ENCODE data around the gene CCDC159. TPM values are rescaled to one million over a fixed set of nuclear protein-coding genes. Genes with fewer than 3 reads are reported as not detected.

CCDC159 gene
- total and polyA plus RNA-seq, 2 experiments from 2014 or later, result 3.4 to 6.2 TPM

DNA sequence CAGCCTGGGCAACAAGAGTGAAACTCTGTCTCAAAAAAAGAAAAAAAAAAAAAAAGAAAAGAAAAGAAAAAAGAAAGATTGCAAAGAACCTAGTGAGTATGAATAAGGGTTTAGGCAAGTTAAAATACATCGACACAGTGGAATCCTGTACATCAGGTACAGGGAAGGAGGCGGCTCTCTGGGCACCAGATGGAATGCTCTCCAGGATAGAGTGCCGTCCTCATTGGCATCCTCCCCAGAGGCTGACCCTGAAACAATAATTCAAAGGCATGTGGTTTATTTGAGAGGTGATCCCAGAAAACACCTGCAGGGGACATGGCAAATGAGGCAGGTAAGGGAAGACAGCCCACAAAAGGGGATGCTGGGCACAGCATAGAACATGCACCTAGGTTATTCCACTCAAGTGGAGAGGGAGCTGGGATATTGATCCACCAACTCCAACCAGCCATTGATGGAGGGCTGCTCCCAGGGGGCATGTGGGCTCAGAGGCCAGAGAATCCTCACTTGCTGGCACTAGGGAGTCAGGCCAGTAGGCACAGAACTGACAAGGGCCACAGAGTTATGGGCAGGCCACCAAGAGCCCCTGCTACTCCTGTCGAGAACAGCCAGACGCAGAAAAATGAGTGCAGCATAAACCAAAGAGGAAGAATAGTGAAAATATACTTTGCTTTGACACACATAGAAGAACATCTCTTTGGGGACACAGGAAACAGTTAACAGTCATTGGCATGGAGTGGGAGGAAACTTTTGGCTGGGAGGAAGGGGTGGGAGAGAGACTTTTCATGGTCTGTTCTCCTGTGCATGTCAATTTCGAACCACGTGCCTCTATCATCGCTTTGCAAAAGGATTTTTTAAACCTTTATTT lies 46.1 kb upstream of the CCDC159 start (continued):
- TF ChIP-seq ZNF331 (CRISPR knock-in tag; IDR thresholded peaks at IDR 0.05; ENCODE audit: low read depth) (no peak), EZH2phosphoT487 (IDR thresholded peaks at IDR 0.05; ENCODE audit: unreplicated experiment) (no peak), NANOG (IDR thresholded peaks at IDR 0.05; ENCODE audit: borderline replicate concordance) (no peak), STAT1 (IDR thresholded peaks at IDR 0.05; ENCODE audit: unreplicated experiment) (no peak), CREB1 (CRISPR knock-in tag; IDR thresholded peaks at IDR 0.05; ENCODE audit: low read depth) (no peak), POLR2AphosphoS5 (IDR thresholded peaks at IDR 0.05; ENCODE audit: low read depth) (no peak), ZNF114 (CRISPR knock-in tag; IDR thresholded peaks at IDR 0.05) (no peak)
- TF ChIP-seq, protein P1, sequence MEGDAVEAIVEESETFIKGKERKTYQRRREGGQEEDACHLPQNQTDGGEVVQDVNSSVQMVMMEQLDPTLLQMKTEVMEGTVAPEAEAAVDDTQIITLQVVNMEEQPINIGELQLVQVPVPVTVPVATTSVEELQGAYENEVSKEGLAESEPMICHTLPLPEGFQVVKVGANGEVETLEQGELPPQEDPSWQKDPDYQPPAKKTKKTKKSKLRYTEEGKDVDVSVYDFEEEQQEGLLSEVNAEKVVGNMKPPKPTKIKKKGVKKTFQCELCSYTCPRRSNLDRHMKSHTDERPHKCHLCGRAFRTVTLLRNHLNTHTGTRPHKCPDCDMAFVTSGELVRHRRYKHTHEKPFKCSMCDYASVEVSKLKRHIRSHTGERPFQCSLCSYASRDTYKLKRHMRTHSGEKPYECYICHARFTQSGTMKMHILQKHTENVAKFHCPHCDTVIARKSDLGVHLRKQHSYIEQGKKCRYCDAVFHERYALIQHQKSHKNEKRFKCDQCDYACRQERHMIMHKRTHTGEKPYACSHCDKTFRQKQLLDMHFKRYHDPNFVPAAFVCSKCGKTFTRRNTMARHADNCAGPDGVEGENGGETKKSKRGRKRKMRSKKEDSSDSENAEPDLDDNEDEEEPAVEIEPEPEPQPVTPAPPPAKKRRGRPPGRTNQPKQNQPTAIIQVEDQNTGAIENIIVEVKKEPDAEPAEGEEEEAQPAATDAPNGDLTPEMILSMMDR (conservative IDR thresholded peaks at IDR 0.05; ENCODE audit: low read depth in 2 of 2), result no peak
- TF ChIP-seq, protein P2, sequence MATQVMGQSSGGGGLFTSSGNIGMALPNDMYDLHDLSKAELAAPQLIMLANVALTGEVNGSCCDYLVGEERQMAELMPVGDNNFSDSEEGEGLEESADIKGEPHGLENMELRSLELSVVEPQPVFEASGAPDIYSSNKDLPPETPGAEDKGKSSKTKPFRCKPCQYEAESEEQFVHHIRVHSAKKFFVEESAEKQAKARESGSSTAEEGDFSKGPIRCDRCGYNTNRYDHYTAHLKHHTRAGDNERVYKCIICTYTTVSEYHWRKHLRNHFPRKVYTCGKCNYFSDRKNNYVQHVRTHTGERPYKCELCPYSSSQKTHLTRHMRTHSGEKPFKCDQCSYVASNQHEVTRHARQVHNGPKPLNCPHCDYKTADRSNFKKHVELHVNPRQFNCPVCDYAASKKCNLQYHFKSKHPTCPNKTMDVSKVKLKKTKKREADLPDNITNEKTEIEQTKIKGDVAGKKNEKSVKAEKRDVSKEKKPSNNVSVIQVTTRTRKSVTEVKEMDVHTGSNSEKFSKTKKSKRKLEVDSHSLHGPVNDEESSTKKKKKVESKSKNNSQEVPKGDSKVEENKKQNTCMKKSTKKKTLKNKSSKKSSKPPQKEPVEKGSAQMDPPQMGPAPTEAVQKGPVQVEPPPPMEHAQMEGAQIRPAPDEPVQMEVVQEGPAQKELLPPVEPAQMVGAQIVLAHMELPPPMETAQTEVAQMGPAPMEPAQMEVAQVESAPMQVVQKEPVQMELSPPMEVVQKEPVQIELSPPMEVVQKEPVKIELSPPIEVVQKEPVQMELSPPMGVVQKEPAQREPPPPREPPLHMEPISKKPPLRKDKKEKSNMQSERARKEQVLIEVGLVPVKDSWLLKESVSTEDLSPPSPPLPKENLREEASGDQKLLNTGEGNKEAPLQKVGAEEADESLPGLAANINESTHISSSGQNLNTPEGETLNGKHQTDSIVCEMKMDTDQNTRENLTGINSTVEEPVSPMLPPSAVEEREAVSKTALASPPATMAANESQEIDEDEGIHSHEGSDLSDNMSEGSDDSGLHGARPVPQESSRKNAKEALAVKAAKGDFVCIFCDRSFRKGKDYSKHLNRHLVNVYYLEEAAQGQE (IDR thresholded peaks at IDR 0.05; ENCODE audit: unreplicated experiment), result no peak

GRCh38 chr19:11300811-11301120 lies 45.6 kb upstream of the CCDC159 start:
- Mint-ChIP-seq H3K9me3 (no peaks in the 10 kb centered on the region), H3K36me3 (ENCODE audit: low read depth) (no peaks in the 10 kb centered on the region), H3K27me3 (ENCODE audit: insufficient read depth, low read depth, poor library complexity) (peaks cover 3% of the 10 kb centered on the region), H3K27ac (no peak overlapping the region), H3K4me1 (0 out of 3 replicates have a peak, but pooled peaks cover under 1% of the 10 kb centered on the region), H3K4me3 (no peak overlapping the region)
- no peaks in the 10 kb centered on the region for H3K9me2 ChIP-seq (ENCODE audit: insufficient read depth)
- H3K27ac ChIP-seq (ENCODE audit: low read depth), result no peak overlapping the region
- no peak overlapping the region for H3K4me2 ChIP-seq
- H2AFZ ChIP-seq, result no peak overlapping the region; the same call in 1 of the 2 replicates
- H4K20me1 ChIP-seq (replicated peaks; ENCODE audit: insufficient read depth), result no peaks in the 10 kb centered on the region
- no peaks in the 10 kb centered on the region for H3F3A ChIP-seq (replicated peaks; ENCODE audit: low read depth)
- no peaks in the 10 kb centered on the region for H3K36me3 ChIP-seq (ENCODE audit: insufficient read depth)
- H3K79me2 ChIP-seq (replicated peaks; ENCODE audit: insufficient read depth), result no peaks in the 10 kb centered on the region
- ATAC-seq, result no peak
- no peaks in the 10 kb centered on the region for H3K4me1 ChIP-seq (ENCODE audit: insufficient read depth)
- DNase-seq (ENCODE audit: low spot score), result no peak
- no peak for TF ChIP-seq EZH2 (IDR thresholded peaks at IDR 0.05; ENCODE audit: low read depth, unreplicated experiment)
- no peak overlapping the region for H3K4me3 ChIP-seq
- no peaks in the 10 kb centered on the region for H3K27me3 ChIP-seq (ENCODE audit: insufficient read depth)
